Upper lobe of left lung (tissue), 4 donors: Measurements from ENCODE around the gene ZEB1.

Experiments
- CTCF ChIP-seq, 6 experiments: fragments of 450-650 bp in 4 of 6; fragments of 200-600 bp in 2 of 6; sonication (generic) in 2 of 6; IDR thresholded peaks; one replicate each; pipeline ENCODE4 v1.5.1; 2016 to 2019; ENCODE audit warnings: antibody characterized with exemption in 6 of 6
- EP300 ChIP-seq, 4 donors: sonication (generic); formaldehyde crosslinking; IDR thresholded peaks; one replicate each; pipeline ENCODE4 v1.5.1; 2017; ENCODE audit warnings: antibody characterized with exemption in 4 of 4, control low read depth in 2 of 4
- POLR2A ChIP-seq, 4 donors: fragments of 450-650 bp; IDR thresholded peaks; one replicate each; pipeline ENCODE4 v1.5.1; 2016 to 2017; ENCODE audit warnings: antibody characterized with exemption in 4 of 4, mild to moderate bottlenecking in 2 of 4
- POLR2AphosphoS5 ChIP-seq, 2 donors: sonication (generic); formaldehyde crosslinking; IDR thresholded peaks; one replicate each; pipeline ENCODE4 v1.5.1; 2017; ENCODE audit warnings: antibody characterized with exemption in 2 of 2

- TF ChIP-seq CTCF (IDR thresholded peaks at IDR 0.05), result no peak
- TF ChIP-seq POLR2AphosphoS5 (IDR thresholded peaks at IDR 0.05), result no peak
- no peak for TF ChIP-seq POLR2A (IDR thresholded peaks at IDR 0.05)
- no peak for TF ChIP-seq EP300 (IDR thresholded peaks at IDR 0.05)
These were observed 188.4 kb downstream of the ZEB1 start for GRCh38 chr10:31507427-31507826.
